GM12875 (cell line): ENCODE data around the gene ARHGEF7.

Experiments
- H3K4me3 ChIP-seq: one replicate; pipeline ENCODE4 v1.5.1; 2011; ENCODE audit warnings: low read depth, low read length, control low read depth
- CTCF ChIP-seq: IDR thresholded peaks from 2 replicates; pipeline ENCODE4 v1.5.1; 2011; ENCODE audit warnings: low read depth, mild to moderate bottlenecking, control low read depth, inconsistent platforms, low read length, moderate library complexity, borderline replicate concordance; ENCODE audit not compliant: insufficient read depth

The ARHGEF7 gene

GRCh38 chr13:111139452-111139851 is 24.3 kb downstream of the ARHGEF7 start:
- no peak overlapping the region for H3K4me3 ChIP-seq
- TF ChIP-seq CTCF = no peak

GRCh38 chr13:111139873-111140561 is 24.9 kb downstream of the ARHGEF7 start:
- H3K4me3 ChIP-seq = no peak overlapping the region
- TF ChIP-seq CTCF = no peak

GRCh38 chr13:111140562-111141105 is 25.5 kb downstream of the ARHGEF7 start:
- H3K4me3 ChIP-seq = no peak overlapping the region
- no peak for TF ChIP-seq CTCF

- no peak for TF ChIP-seq CTCF
These were observed 27.4 kb downstream of the ARHGEF7 start for GRCh38 chr13:111142472-111142871.

GRCh38 chr13:111143865-111144540 is 28.9 kb downstream of the ARHGEF7 start:
- TF ChIP-seq CTCF = no peak
- H3K4me3 ChIP-seq = no peak overlapping the region

More at GRCh38 chr13:111142472-111142871, 27.4 kb downstream of the ARHGEF7 start:
- no peak overlapping the region for H3K4me3 ChIP-seq

GRCh38 chr13:111145071-111145470 is 30.0 kb downstream of the ARHGEF7 start:
- TF ChIP-seq CTCF = no peak
- H3K4me3 ChIP-seq = no peak overlapping the region
